GM18508 (cell line): ENCODE data around the gene ABCA1.
"Not testable (repeated sequence)": the region's sequence is repeated elsewhere in the genome, so short reads cannot be mapped to it uniquely, and the experiment has no call there.

Experiments used
- ATAC-seq: cut with Tn5 transposase; IDR thresholded peaks from one replicate; pipeline ENCODE4 v1.9.1; 2021; ENCODE audit warnings: moderate number of reproducible peaks; ENCODE audit not compliant: insufficient read depth, unreplicated experiment

ABCA1 gene

DNA sequence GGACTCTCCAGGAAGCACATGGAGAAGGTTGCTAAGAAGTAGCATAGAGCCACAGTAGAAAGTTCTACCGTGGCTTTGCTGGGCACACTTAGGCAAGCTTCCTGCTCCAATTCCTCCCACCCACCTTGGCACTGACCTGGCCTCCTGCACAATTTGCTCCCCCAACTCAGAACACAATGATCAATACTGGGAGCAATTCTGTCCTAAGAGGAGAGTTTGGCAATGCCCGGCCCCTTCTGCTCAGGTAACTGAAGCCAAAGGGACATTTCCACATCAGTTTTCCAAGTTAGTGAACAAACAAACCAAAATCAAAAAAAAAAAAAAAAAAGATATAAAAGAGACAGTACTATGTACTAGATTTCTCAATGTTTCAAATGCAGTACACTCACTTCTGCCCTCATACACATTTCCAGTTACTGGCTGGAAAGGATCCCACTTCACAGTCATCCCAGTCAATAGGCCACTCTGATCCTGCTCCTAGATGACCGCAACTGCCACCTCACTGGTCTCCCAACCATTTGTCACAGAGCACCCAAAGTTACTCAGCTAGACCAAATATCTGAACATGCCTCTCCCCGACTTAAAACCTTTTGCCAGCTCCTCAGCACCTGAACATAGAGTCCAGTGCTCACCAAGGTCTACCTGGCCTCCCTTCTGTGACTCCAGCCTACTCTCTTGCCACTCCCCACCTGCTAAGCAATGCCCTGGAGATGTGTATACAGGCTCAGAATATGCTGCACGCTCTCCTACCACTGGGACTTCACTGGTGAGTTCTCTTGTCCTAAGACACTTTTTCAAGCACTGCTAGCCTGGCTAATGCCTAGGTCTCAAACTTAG, 21.3 kb downstream of the ABCA1 start:
- no peak for ATAC-seq

DNA sequence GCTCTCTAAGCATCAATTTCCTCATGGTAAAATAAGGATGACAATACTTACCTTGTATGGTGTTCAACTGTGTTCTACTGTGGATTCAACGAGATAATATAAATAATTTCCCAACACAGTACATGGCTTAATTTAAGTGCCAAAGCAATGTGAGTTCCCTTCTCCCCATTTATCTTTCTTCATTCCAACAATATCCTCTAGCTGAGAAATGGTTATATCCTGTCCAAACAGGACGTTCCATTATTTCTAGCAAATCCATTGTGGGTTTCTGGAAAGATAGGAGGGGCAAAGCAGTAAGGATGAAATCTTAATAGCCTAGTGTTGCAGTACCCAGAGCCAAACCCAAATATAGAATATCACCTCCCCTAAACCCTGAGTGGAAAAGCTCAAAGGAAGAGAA, 22.0 kb downstream of the ABCA1 start:
- no peak for ATAC-seq

DNA sequence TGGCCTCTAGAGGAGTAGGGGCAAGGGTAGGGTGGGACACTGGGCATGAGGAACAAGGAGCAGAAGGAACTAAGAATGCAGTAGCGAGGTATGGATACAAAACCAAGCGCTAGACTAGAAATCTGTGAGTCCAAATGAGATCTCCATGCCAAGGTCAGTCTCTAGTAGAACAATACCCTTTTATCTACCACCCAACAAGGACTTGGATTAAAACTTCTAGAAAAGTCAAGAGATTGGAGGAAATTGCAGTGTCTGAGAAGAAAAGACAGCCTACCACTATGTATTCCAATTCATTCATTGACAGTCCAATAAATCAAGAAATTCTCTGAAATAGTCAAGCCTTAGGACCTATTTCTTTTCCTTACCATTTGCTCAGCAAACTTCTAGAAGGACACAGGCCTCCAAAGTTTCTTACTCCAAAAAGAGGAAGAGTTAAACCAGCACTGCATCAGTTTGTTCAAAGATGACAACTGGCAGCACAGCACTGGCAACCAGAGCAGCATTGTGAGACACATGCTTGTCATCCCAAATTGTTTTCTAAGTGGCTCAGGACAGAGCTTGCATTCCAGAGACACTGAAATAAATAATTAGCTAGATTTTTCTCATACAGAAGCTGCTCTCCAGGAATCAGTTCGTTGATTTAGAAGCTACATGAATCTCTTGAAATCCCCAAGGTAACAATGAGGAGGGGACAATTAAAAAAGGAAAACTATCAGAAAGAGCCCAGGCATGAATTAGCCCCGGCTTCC, 22.6 kb downstream of the ABCA1 start:
- ATAC-seq, result no peak

DNA sequence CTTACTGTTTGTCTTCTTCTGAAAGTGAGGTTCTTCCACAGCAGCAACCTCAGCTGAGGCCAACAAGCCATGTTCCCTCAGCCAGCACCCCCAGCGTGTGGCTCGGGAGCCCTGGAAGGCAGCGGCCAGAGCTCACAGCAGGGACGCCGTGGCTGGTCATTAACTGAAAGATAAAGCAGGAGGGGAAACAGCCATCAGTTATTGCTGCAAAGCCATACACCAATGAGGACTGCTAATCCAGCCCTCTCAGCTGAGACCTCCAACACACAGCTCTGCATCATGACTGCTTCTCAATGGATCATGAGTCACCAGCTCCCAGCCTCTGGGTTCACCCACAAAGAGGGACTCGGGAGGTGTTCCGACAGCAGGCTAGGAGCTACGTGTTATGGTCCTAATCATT, 24.3 kb downstream of the ABCA1 start:
- ATAC-seq, result no peak

DNA sequence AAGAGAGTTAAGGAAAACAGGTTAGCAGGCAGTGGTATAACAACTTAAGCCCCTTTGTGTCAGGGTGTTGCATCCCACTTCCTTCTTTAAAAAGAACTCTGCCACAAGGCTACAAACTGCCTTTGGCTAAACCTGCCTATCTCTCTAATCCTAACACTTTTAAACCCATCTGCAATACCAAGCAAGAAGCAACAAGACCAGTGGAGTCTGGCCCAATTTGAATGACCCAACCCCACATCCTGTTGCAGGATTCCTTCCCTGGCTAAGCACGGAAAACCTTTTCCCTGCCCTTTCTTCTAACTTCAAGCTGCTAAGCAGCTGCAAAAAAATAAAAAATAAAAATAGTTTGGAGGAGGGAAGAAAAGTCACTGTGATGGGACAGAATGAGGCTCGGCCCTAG, 27.1 kb downstream of the ABCA1 start:
- ATAC-seq, result no peak

DNA sequence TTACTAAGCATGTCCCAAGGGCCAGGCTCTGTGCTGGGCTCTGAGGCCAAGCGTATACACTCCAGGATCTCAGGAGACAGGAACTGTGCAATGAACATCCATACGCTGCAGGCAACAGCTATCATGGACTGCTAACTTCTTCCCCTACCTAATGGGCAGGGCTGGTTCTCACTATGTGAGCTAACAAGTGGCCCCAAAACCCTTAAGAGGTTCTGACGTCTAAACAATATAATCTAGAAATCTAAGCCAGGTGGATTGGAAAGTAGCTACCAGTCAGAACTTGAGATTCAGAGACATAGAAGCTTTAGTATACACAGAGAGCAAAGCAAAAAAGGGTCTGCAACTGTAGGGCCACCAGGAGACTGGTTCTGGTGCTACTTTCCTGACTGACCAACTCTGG, 27.6 kb downstream of the ABCA1 start:
- ATAC-seq, result no peak

DNA sequence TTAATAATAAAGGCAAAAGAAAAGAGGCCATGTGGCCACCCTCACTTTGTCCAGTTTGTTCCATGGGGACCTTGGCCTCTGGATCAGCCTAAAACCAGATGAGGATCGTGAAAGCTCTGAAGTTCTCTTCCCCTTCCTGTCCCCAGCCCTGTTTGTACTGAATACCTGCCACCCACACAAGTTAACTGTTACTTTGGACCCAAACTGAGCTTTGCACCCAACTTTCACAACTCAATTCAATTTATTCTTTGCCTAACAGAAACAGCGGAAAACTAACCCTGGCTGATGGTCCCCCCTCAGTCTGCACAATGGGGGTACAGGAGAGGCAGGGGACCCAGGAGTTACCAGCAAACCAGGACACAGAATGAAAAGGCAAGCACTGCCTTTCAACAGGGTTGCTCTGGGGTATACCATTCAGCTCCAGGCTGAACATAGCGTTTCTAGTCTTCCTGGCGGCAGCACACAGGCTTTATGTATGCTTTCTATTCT, 28.2 kb downstream of the ABCA1 start:
- ATAC-seq, result no peak

DNA sequence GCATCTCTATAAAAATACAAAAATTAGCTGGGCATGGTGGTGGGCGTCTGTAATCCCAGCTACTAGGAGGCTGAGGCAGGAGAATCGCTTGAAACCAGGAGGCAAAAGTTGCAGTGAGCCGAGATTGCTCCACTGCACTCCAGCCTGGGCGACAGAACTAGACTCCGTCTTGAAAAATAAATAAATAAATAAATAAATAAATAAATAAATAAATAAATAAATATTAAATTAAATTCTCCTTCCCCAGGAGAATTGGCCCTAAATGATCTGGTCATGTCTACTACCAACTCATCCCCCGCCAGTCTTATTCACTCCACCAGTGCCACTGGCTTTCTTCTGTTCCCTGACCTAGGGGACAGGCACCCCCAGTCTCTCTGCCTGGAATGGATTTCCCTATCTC, 29.6 kb downstream of the ABCA1 start:
- not testable (repeated sequence) for ATAC-seq

DNA sequence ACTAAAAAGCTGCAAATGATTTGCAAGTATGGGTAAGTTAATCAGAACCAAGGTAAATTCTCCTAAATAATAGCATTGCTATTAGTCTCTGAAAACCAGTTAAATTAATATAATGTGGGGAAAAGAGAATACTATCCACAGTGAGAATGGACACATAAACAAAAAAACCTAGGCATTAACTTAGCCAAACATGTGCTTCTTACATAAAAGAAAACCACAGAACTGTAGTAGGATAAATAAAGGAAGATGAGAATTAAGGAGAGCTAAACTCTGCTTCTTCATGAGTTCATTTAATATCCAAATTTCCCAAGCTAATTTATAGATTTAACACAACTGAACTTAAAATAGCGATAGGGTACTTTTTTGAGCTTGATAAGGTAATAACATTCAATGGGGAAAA, 31.8 kb downstream of the ABCA1 start:
- ATAC-seq, result no peak

DNA sequence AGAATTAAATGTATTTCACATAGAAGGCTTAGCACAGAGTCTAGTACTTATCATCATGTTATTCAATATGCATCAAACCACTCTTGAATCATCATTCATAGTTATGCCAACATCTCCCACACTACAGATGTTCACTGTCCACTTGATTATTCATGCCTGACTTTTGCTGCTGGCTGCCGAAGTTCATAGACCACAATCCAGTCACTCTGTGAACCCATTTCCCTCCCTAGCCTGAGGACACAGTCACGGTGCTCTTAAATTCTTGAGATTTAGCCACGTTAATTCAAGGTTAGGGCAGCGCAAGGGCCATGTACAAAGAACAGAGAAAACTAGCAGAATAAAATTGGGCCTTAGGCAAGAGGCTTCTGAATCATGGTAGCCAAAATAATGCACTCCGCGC, 32.4 kb downstream of the ABCA1 start:
- ATAC-seq, result no peak

DNA sequence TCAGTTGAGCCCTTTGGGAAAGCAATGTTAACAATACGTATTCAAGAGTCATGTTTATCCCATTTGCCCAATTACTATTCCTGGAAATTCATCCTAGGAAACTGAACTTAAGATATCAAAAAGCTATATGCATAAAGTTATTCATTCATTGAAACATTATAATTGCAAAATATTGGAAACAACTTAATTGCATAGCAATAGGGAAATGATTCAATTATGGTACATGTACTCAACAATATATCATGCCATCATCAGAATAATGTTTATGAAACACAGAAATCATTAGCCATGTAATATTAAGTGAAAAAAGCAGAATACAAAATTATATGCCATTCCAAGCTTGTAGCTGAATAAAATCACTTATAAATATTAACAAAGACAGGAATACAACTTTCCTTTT, 35.3 kb downstream of the ABCA1 start:
- no peak for ATAC-seq

DNA sequence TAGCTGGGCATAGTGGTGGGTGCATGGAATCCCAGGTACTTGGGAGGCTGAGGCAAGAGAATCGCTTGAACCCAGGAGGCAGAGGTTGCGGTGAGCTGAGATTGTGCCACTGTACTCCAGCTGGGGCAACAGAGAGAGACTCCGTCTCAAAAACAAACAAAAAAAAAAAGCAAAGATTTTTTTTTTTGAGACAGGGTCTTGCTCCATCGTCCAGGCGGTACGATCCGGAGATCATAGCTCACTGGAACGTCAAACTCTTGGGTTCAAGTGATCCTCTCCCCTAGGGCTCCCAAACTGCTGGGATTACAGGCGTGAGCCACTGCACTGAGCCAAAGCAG, 37.6 kb downstream of the ABCA1 start:
- ATAC-seq, result no peak

DNA sequence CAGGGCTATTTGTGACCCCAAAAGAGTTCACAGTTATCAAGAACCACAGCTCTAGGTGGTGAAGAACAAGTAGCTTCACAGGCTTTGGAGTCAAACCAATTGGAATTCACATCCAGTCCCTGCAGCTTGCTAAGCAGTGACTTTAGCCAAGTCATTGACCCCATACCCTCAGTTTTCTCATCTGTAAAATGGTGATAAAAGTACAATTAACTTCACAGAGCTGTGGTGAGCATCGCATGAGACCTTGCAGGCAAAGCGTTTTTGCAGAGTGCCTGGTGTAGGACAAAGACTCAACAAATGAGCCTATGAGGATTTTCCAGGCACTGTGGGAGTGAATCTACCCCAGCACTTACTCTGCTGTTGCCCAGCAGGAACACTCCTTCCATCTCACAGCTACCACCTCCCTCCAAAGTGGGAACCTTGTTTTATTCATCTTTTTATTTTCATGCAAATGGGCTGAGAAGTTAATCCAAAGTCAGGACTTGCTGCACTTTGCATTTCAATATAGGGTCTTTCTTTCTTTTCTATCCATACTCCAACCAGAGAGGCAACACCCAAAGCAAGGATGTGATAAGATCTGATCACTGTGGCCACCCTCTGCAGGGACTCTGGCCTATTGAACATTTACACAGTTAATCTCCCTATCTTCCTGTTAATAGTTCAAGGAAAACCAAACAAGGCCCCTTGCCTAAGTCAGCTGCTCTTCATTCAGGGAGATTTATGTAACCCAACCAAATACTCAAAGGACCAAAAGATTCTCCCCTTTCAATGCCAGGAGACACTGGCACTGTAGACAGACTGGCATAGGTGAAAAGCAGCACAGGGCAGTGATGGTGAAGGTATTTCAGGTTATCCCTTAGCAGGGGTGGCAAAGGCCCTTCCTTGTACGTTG, 41.9 kb downstream of the ABCA1 start:
- ATAC-seq, result no peak

DNA sequence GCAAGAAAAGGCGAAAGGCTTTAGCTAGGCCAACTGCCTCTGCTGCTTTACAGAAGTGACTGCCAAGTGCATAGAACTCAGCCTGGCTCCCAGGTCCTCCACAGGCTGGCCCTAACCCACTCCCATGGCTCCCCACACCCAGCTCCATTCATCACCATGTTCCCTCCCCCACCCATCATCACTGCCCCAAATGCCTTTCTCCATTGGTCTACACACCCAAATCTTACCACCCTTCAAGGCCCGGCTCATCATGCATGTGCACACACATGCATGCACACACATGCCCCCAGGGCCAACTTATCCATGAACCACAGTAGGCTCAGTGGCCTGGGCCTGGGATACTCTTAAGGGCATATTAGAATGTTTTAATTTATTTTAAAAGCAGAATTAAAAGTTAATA, 44.8 kb downstream of the ABCA1 start:
- no peak for ATAC-seq

DNA sequence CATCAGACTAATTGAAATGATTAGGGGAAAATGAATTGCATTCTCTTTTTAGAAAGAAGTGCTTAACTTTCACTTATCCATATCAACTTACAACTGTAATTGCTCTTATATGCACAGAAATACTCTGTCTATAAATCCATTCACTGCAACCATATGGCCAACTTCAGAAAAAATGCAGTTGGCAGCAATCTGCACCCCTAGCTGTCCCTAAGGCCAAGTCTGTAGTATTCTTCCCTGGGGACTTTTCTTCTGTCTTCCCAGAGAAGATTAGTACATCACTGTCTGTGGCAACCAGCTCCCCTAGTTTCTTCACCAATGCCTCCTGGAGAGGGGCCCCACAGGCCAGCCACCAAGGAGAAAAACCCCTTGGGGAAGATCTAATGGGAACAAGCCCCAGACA, 45.4 kb downstream of the ABCA1 start:
- ATAC-seq, result no peak

DNA sequence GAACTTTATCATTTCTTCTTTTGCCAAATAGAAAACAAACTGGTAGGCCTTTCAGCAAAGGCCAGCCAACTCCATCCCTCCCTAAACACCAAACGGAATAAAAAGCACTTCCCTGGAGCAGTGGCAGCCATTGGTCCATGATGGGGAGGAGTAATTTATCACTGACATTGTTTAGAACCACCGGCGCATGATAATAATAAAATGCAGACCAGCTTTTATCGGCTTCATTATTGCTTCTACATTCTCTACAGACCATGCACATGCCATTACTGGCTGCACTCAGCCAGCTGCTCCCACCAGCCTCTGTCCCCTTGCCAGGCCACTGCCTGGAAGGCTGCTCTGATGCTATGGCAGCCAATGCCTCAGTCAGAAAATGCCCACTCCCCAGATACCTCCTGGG, 45.9 kb downstream of the ABCA1 start:
- no peak for ATAC-seq

DNA sequence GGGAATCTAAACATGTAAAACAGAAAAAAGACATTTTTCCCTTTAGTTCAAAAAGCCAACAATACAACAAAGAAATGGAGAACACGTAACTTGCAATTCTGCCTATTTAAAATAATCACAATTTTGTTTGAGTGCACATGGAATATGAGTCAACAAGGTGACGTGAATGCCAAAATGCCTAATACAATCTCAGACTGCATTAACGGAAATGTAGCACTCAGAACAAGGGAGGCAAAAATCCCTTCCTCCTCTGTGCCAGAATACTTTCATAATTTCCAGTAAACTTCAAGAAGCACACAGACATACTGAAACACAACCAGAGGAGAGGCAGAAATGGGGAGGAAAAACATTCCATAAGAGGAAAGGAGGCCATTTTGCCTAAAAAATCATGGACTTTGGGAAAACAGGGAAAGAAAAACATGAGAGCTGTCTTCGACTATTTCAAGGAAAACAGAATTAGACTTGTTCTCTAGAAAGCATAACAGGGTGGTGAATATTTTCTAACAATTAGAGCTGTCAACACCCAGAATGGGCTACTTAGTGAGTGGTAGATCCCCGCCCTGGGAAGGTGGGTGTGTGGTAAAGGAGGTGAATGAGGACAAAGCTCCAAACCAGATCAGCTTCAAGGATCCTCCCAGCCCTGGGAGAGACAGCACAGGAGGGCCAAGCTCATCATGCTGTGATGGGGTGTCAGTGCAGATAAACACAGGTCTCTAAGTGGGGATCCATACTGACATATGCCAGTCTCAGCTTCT, 48.2 kb downstream of the ABCA1 start:
- ATAC-seq, result no peak

DNA sequence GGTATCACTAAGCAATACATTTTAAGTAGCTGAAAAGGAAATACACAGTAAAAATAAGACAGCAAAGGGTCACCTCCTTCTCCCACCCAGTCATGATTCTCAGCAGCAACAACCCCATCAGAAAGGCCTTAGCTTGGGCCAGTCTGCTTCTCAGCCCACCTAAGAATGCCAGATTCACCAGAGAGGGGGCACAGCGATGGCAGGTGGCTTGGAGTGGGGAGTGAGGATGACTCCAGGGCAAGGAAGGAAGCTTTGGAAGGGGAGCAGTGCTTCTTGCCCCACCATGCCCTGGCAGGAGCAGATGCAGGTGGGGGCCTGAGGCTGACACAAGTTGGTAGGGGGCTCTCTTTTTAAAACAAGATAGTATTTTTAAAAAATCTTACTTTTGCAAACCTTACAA, 51.4 kb downstream of the ABCA1 start:
- no peak for ATAC-seq

DNA sequence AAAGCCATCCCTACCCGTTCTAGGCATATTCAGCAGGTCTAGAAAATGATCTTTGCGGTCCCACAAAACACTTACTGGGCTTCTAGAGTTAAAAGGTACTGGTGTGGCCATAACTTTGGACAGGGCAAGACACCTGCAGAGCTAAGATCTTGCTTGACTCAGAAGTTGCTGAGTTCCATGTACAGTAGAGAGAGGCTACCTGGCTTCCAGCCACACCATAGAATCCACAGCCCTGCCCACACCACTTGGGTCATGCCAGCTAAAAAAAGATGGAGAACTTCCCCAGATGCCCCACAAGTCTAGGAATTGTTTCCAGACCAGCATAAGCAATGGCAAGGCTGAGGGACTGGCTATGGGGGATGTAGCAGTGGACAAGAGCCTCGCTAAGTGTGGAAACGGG, 52.1 kb downstream of the ABCA1 start:
- ATAC-seq, result no peak

DNA sequence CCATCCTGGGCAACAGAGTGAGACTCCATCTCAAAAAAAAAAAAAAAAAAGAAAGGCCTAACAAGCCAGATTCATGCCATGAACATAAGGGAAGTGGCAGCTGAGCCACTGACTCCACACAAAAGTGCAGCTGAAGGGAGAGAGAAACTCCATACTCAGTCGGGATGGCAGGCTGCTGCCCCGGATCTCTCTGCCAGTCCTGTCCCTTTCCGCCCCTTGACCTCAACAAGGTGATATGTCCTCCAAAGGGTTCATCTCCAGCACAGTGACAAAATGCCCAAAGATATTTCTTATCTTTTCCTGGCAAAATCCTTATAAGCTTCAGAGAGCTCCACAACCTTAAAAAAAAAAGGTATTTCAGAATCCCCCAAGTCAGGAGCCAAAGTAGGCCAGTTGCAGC, 52.6 kb downstream of the ABCA1 start:
- no peak for ATAC-seq
